ENCODE results near the gene NPRL2. TPM values are rescaled to one million over a fixed set of nuclear protein-coding genes. Genes with fewer than 3 reads are reported as not detected.

The NPRL2 gene
- total RNA-seq (2014; rRNA removed; shearing (Covaris generic)) = 38.6 and 52.5 TPM in 2 replicates
- total RNA-seq (2022) = 27.9 and 36.0 TPM in 2 replicates
- Bru-seq, nascent RNA = percentile 54 among the genes with signal in this experiment
- percentile 69 among the genes with signal in this experiment for BruChase-seq, experiment 1, labeled RNA remaining after a 6-hour chase
- BruChase-seq, experiment 2, labeled RNA remaining after a 2-hour chase = percentile 67 among the genes with signal in this experiment
- long read RNA-seq, transcript NPRL2-201 (11 exons, 1,700 nt) = major isoform, 30 of 96 reads
- long read RNA-seq, partial matches to known transcripts = 16 of 96 reads
- long read RNA-seq, other reads (novel, unspliced or antisense) = 50 of 96 reads

DNA sequence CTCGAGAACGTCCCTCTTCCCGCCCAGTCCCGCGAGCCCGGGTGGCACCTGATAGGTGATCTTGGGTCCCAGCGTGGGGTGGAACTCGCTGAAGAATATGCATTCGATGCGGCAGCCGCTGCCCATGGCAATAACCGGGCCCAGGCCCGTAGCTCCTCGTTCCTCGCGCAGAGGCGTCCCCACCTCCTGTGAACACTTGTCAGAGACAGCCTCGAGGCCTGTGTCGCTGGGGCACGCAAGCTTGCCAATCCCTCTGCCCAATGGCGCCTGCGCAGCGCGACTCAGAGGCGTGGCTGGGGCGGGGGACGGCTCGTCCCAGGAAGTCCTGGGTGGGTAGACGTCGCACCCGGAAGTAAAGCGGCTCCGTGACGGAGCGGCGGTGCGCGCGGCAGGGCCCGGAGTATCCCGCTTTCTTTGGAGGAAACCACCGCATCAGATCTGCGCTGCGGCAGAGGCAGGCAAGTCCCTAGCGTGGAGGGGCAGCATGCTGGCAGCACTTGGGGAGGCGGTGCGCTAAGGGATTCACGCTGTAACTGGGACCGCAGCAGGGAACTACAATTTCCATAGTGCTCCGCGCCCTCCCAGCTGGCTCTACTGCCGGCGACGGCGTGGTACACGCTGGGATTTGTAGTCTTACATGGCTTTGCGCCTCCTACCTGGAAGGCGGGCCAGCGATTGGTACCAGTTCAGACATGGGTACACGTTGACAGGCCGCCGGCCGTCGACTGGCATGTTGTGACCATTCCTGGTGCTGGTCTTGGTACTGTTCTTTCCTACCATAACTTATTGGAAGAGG is at the start of gene NPRL2, which contains the start of gene CYB561D2:
NPRL2 (minus strand) TSS at position 249 of the 796 bp plus-strand sequence; CDS start at position 126, 123 bp downstream.
CYB561D2 (plus strand) TSS at position 336 of the 796 bp plus-strand sequence. CDS start 572 bp downstream, outside the sequence.
- Histone ChIP-seq H3K4me1 (ENCODE audit: insufficient read depth, low read length, poor library complexity, severe bottlenecking) (peaks cover 29% of the 10 kb centered on the region), H3K27ac (ENCODE audit: low read depth, low read length, poor library complexity, severe bottlenecking) (peak within 1 kb of the TSS; percentile 63), H3K36me3 (ENCODE audit: insufficient read depth, low read length) (peaks cover 40% of the 10 kb centered on the region), H3K4me3 (ENCODE audit: low read depth, low read length, poor library complexity, severe bottlenecking) (peak within 1 kb of the TSS; percentile 77), H3K9me2 (ENCODE audit: insufficient read depth, low read length) (no peaks in the 10 kb centered on the region), H2AFZ (ENCODE audit: low read length) (peak within 1 kb of the TSS; percentile 69; the same call in 1 of the 2 replicates), H3K4me2 (ENCODE audit: low read length) (peak within 1 kb of the TSS; percentile 92), H3K9me3 (ENCODE audit: low read length) (no peaks in the 10 kb centered on the region), H3K79me2 (ENCODE audit: insufficient read depth, low read depth, low read length) (peaks cover 8% of the 10 kb centered on the region; the same call in 1 of the 2 replicates), H4K20me1 (ENCODE audit: insufficient read depth, low read length) (no peaks in the 10 kb centered on the region)
- CTCF ChIA-PET (ENCODE audit: unreplicated experiment) = interaction anchor here (0.6 to 1.0 kb wide), 3 partner anchors 10 to 1833 kb away, joined by 4 to 5 read pairs (median 5); no protein-coding TSS in a partner anchor
- intact Hi-C loops (cut with micrococcal nuclease; ENCODE audit: unreplicated experiment) = loop anchor here (1.0 to 5.0 kb wide), 2 partner anchors 9 to 217 kb away; partner anchors contain the start of genes C3orf18, HEMK1 and TMEM115
- no peak for TF ChIP-seq EZH2phosphoT487 (IDR thresholded peaks at IDR 0.05; ENCODE audit: borderline replicate concordance, low read depth, low read length)
- TF ChIP-seq, protein P1, sequence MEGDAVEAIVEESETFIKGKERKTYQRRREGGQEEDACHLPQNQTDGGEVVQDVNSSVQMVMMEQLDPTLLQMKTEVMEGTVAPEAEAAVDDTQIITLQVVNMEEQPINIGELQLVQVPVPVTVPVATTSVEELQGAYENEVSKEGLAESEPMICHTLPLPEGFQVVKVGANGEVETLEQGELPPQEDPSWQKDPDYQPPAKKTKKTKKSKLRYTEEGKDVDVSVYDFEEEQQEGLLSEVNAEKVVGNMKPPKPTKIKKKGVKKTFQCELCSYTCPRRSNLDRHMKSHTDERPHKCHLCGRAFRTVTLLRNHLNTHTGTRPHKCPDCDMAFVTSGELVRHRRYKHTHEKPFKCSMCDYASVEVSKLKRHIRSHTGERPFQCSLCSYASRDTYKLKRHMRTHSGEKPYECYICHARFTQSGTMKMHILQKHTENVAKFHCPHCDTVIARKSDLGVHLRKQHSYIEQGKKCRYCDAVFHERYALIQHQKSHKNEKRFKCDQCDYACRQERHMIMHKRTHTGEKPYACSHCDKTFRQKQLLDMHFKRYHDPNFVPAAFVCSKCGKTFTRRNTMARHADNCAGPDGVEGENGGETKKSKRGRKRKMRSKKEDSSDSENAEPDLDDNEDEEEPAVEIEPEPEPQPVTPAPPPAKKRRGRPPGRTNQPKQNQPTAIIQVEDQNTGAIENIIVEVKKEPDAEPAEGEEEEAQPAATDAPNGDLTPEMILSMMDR (conservative IDR thresholded peaks at IDR 0.05; ENCODE audit: low read length) = no peak
- DNase-seq (ENCODE audit: low spot score) = peak; percentile 96
- POLR2A ChIA-PET = interaction anchor here (0.6 to 2.1 kb wide), 9 partner anchors 9 to 410 kb away, joined by 3 to 22 read pairs (median 6); partner anchors contain the start of genes RASSF1 and TMEM115
- BruUV-seq (replicated peaks) = TSS peak; percentile 61

DNA sequence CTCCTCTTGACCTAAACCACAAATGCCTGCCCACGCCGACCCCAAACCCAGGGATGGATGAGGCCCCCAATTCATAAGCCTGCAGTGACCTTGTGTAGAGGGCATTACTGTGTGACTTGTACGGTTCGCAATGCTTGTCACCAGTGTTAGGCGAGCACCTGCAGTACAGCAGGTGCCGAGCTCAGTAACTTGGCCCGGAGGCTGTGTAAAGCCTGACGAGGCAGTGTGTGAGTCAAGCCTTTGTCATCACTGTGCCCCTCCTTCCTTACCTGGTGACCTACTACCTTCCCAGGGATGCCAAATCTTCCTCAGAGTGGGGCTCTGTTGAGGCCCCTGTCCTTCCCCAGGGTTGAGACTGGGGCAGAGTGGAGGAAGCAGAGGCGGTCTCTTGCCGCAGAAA is 45.9 kb upstream of the NPRL2 start:
- POLR2A ChIA-PET = interaction anchor here (0.6 to 0.8 kb wide), 2 partner anchors 142 to 317 kb away, joined by 3 read pairs; no protein-coding TSS in a partner anchor
- DNase-seq (ENCODE audit: low spot score) = no peak
- BruUV-seq (replicated peaks) = no TSS peak
- H3K9me3 ChIP-seq (ENCODE audit: low read length) = no peaks in the 10 kb centered on the region
- intact Hi-C loops (cut with micrococcal nuclease; ENCODE audit: unreplicated experiment) = no loop called here
- no peak overlapping the region for H3K27ac ChIP-seq (ENCODE audit: low read depth, low read length, poor library complexity, severe bottlenecking)
- no peak overlapping the region for H2AFZ ChIP-seq (ENCODE audit: low read length)
- H3K4me2 ChIP-seq (ENCODE audit: low read length) = no peak overlapping the region
- CTCF ChIA-PET (ENCODE audit: unreplicated experiment) = no interaction called here
- no peaks in the 10 kb centered on the region for H4K20me1 ChIP-seq (ENCODE audit: insufficient read depth, low read length)
- no peaks in the 10 kb centered on the region for H3K36me3 ChIP-seq (ENCODE audit: insufficient read depth, low read length)
- no peaks in the 10 kb centered on the region for H3K79me2 ChIP-seq (ENCODE audit: insufficient read depth, low read depth, low read length)
- H3K4me1 ChIP-seq (ENCODE audit: insufficient read depth, low read length, poor library complexity, severe bottlenecking) = no peaks in the 10 kb centered on the region
- no peak overlapping the region for H3K4me3 ChIP-seq (ENCODE audit: low read depth, low read length, poor library complexity, severe bottlenecking)
- TF ChIP-seq, protein P1 (conservative IDR thresholded peaks at IDR 0.05; ENCODE audit: low read length) = no peak
- TF ChIP-seq EZH2phosphoT487 (IDR thresholded peaks at IDR 0.05; ENCODE audit: borderline replicate concordance, low read depth, low read length) = no peak
- no peaks in the 10 kb centered on the region for H3K9me2 ChIP-seq (ENCODE audit: insufficient read depth, low read length)
